HEK293 (cell line): ENCODE results near the gene PRKAG2.

Experiments
- BCL11A ChIP-seq: fragments of 450-650 bp; formaldehyde crosslinking; IDR thresholded peaks from 2 replicates; pipeline ENCODE4 v1.5.1; 2016; ENCODE audit warnings: low read depth, missing biosample characterization, missing genetic modification characterization
- GLIS2 ChIP-seq: fragments of 450-650 bp; formaldehyde crosslinking; IDR thresholded peaks from 2 replicates; pipeline ENCODE4 v1.5.1; 2016; ENCODE audit warnings: missing biosample characterization, missing genetic modification characterization
- HIC1 ChIP-seq: fragments of 450-650 bp; formaldehyde crosslinking; IDR thresholded peaks from 2 replicates; pipeline ENCODE4 v1.5.1; 2016; ENCODE audit warnings: missing biosample characterization, missing genetic modification characterization
- KLF10 ChIP-seq: fragments of 450-650 bp; IDR thresholded peaks from 2 replicates; pipeline ENCODE4 v1.5.1; 2018; ENCODE audit warnings: missing biosample characterization, mild to moderate bottlenecking, missing genetic modification characterization
- MEIS1 ChIP-seq: sonication (generic); formaldehyde crosslinking; IDR thresholded peaks from 2 replicates; pipeline ENCODE4 v1.8.1; 2022; ENCODE audit warnings: missing genetic modification reagents, mild to moderate bottlenecking, borderline replicate concordance
- PRDM2 ChIP-seq: fragments of 450-650 bp; formaldehyde crosslinking; IDR thresholded peaks from 2 replicates; pipeline ENCODE4 v1.5.1; 2016; ENCODE audit warnings: missing biosample characterization, missing genetic modification characterization, borderline replicate concordance
- SP2 ChIP-seq: fragments of 450-650 bp; formaldehyde crosslinking; IDR thresholded peaks from 2 replicates; pipeline ENCODE4 v1.5.1; 2016; ENCODE audit warnings: missing biosample characterization, missing genetic modification characterization
- ZBTB17 ChIP-seq: fragments of 450-650 bp; formaldehyde crosslinking; IDR thresholded peaks from 2 replicates; pipeline ENCODE4 v1.5.1; 2016; ENCODE audit warnings: missing biosample characterization, missing genetic modification characterization
- ZNF112 ChIP-seq: fragments of 450-650 bp; formaldehyde crosslinking; IDR thresholded peaks from 2 replicates; pipeline ENCODE4 v1.5.0; 2017; ENCODE audit warnings: missing biosample characterization, missing genetic modification characterization
- ZNF18 ChIP-seq: fragments of 450-650 bp; formaldehyde crosslinking; IDR thresholded peaks from 2 replicates; pipeline ENCODE4 v1.5.1; 2016; ENCODE audit warnings: missing biosample characterization, missing genetic modification characterization
- ZNF221 ChIP-seq: fragments of 450-650 bp; formaldehyde crosslinking; IDR thresholded peaks from 2 replicates; pipeline ENCODE4 v1.5.1; 2017; ENCODE audit warnings: missing biosample characterization, missing genetic modification characterization, borderline replicate concordance
- ZNF324 ChIP-seq: fragments of 450-650 bp; formaldehyde crosslinking; IDR thresholded peaks from 2 replicates; pipeline ENCODE4 v1.5.1; 2016; ENCODE audit warnings: missing biosample characterization, missing genetic modification characterization
- ZNF366 ChIP-seq: fragments of 450-650 bp; formaldehyde crosslinking; conservative IDR thresholded peaks from 2 replicates; pipeline ENCODE4 v1.5.1; 2016; ENCODE audit warnings: missing biosample characterization, missing genetic modification characterization
- ZNF433 ChIP-seq: fragments of 450-650 bp; formaldehyde crosslinking; IDR thresholded peaks from 2 replicates; pipeline ENCODE4 v1.5.1; 2016; ENCODE audit warnings: missing biosample characterization, missing genetic modification characterization, low read depth
- ZNF488 ChIP-seq: fragments of 450-650 bp; formaldehyde crosslinking; IDR thresholded peaks from 2 replicates; pipeline ENCODE4 v1.5.1; 2016; ENCODE audit warnings: missing biosample characterization, missing genetic modification characterization
- ZNF501 ChIP-seq: fragments of 450-650 bp; formaldehyde crosslinking; IDR thresholded peaks from 2 replicates; pipeline ENCODE4 v1.5.1; 2016; ENCODE audit warnings: missing biosample characterization, missing genetic modification characterization
- ZNF510 ChIP-seq: fragments of 450-650 bp; formaldehyde crosslinking; IDR thresholded peaks from 2 replicates; pipeline ENCODE4 v1.5.1; 2018; ENCODE audit warnings: mild to moderate bottlenecking, missing genetic modification characterization, missing biosample characterization; ENCODE audit not compliant: insufficient replicate concordance
- ZNF544 ChIP-seq: fragments of 450-650 bp; formaldehyde crosslinking; IDR thresholded peaks from 2 replicates; pipeline ENCODE4 v1.5.0; 2017; ENCODE audit warnings: missing biosample characterization, missing genetic modification characterization
- ZNF555 ChIP-seq: fragments of 450-650 bp; formaldehyde crosslinking; conservative IDR thresholded peaks from 2 replicates; pipeline ENCODE4 v1.5.1; 2017; ENCODE audit warnings: missing biosample characterization, mild to moderate bottlenecking, missing genetic modification characterization, inconsistent platforms
- ZNF561 ChIP-seq: fragments of 450-650 bp; IDR thresholded peaks from 2 replicates; pipeline ENCODE4 v1.5.1; 2018; ENCODE audit warnings: missing biosample characterization, missing genetic modification characterization, borderline replicate concordance
- ZNF596 ChIP-seq: fragments of 450-650 bp; IDR thresholded peaks from 2 replicates; pipeline ENCODE4 v1.5.0; 2018; ENCODE audit warnings: missing biosample characterization, mild to moderate bottlenecking, missing genetic modification characterization, moderate library complexity
- ZNF670 ChIP-seq: fragments of 450-650 bp; formaldehyde crosslinking; IDR thresholded peaks from 2 replicates; pipeline ENCODE4 v1.5.1; 2016; ENCODE audit warnings: missing biosample characterization, missing genetic modification characterization, low read depth
- ZNF692 ChIP-seq: fragments of 450-650 bp; formaldehyde crosslinking; IDR thresholded peaks from 2 replicates; pipeline ENCODE4 v1.5.1; 2016; ENCODE audit warnings: missing biosample characterization, missing genetic modification characterization
- ZNF747 ChIP-seq: fragments of 450-650 bp; formaldehyde crosslinking; IDR thresholded peaks from 2 replicates; pipeline ENCODE4 v1.5.1; 2016; ENCODE audit warnings: missing biosample characterization, missing genetic modification characterization
- ZNF791 ChIP-seq: fragments of 450-650 bp; formaldehyde crosslinking; IDR thresholded peaks from 2 replicates; pipeline ENCODE4 v1.5.1; 2016; ENCODE audit warnings: missing biosample characterization, missing genetic modification characterization
- ZSCAN16 ChIP-seq: fragments of 450-650 bp; formaldehyde crosslinking; IDR thresholded peaks from 2 replicates; pipeline ENCODE4 v1.5.1; 2016; ENCODE audit warnings: missing biosample characterization, missing genetic modification characterization
- ZSCAN23 ChIP-seq: fragments of 450-650 bp; formaldehyde crosslinking; IDR thresholded peaks from 2 replicates; pipeline ENCODE4 v1.5.1; 2016; ENCODE audit warnings: missing biosample characterization, missing genetic modification characterization

PRKAG2 gene

GRCh38 chr7:151875942-151876898 is 695 bp downstream of the PRKAG2 start (continued):
- TF ChIP-seq PRDM2: no peak
- peak; percentile 40 for TF ChIP-seq SP2
- peak; percentile 47; the same call in 1 of the 2 replicates for TF ChIP-seq ZNF692 (tag by site-specific recombination)
- 0 out of 2 replicates have a peak, but pooled peaks have one; percentile 30 for TF ChIP-seq ZNF324 (tag by site-specific recombination)
- no peak for TF ChIP-seq ZNF561
- TF ChIP-seq ZSCAN16: no peak; the same call in 1 of the 2 replicates
- TF ChIP-seq ZNF747 (tag by site-specific recombination): no peak
- TF ChIP-seq ZNF510 (tag by site-specific recombination): no peak
- TF ChIP-seq ZNF488 (tag by site-specific recombination): no peak
- TF ChIP-seq ZNF596 (tag by site-specific recombination): peak; percentile 55
- no peak for TF ChIP-seq ZNF112 (tag by site-specific recombination)
- peak; percentile 80 for TF ChIP-seq GLIS2
- TF ChIP-seq BCL11A (tag by site-specific recombination): no peak
- TF ChIP-seq ZNF544 (tag by site-specific recombination): no peak
- TF ChIP-seq ZNF221 (tag by site-specific recombination): no peak
- no peak for TF ChIP-seq ZNF18 (tag by site-specific recombination)
- TF ChIP-seq ZNF791 (tag by site-specific recombination): no peak
- peak; percentile 74 for TF ChIP-seq ZBTB17 (tag by site-specific recombination)
- TF ChIP-seq ZNF433 (tag by site-specific recombination): no peak
- TF ChIP-seq ZSCAN23: no peak
- TF ChIP-seq HIC1 (tag by site-specific recombination): peak; percentile 87
- 0 out of 2 replicates have a peak, but pooled peaks have one; percentile 28 for TF ChIP-seq ZNF501 (tag by site-specific recombination)
- no peak for TF ChIP-seq ZNF366 (tag by site-specific recombination)
- no peak for TF ChIP-seq MEIS1 (CRISPR knock-in tag)
- no peak for TF ChIP-seq ZNF670 (tag by site-specific recombination)
- no peak for TF ChIP-seq ZNF555 (tag by site-specific recombination)
- TF ChIP-seq KLF10: peak; percentile 9
